Measurements from ENCODE around the gene CALY.
"Not testable (repeated sequence)": the region's sequence is repeated elsewhere in the genome, so short reads cannot be mapped to it uniquely, and the experiment has no call there.

Gene CALY

DNA sequence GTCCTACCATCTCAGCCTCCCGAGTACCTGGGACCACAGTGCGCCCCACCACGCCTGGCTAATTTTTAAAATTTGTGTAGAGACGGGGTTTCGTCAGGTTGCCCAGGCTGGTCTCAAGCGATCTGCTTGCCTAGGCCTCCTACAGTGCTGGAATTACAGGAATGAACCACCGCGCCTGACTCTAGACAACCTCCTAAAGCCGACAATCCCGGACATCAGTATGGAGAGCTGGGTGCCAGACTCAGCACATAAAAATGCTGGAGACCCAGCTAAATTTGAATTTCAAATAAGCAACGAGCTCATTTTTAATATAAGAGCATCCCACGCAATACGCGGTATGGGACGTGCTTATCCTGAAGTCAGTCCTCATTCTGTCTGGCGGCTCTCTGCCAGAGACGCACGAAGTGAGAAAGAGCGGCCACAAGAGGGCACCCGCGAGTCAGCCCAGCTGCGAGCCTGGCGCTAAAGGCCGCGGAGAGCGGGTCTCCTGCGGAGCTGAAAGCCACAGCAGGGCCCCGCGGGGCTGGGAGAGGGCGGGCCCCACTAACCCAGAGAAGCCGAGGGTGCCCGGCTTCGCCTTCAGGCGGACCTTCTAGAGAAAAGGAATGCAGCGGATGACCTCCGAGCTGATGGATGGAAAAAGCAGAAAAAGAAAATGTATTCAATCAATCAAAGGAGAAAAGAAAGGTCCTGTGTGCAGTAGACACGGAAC, 7.0 kb downstream of the CALY start:
- peak; percentile 59 for DNase-seq (ENCODE audit: low read depth, low spot score)

DNA sequence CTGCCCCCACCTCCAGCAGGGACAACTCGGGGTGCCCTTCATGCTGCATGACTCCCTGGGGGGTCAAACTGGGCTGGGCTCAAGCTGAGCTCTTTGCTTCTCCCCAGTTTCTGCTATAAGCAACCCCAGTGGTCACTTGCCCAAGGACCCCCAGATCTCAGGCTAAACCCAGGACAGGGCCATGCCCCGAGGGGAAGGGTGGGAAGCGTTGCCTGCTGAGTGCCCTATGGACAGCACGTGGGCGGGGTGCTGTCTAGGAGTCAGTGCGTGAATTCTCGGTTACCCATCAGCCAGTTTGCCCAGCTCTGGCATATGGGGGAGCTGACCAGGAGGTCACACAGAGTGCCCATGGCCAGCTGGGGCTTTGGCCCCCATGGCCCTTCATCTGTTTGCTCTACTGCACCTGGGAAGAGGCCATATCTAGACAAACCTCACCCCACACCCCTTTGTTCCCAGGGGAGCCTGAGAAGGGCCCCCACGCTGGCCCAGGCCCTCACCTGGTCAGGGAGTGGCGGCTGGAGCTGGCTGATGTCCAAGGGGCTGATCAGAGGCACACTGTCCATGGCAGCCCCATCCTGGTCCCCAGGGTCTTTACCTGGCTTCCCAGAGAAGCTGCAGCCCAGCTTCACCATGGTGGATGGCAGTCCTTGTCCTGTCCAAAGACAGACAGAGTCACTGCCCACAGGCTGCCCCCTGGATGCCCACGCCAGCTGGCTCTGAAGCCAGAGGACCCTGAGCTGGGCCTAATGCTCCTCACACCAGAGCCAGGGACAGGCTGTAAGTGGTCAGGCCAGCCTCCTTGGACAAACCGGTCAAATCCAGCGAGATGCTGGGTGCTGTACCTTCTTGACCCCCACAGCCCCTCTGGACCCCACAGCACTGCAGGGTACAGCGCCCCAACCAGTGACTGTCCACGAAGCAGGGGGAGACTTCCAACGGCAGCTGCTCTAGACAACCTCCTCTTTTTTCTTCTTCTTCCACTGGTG, 8.0 kb downstream of the CALY start:
- no peak for DNase-seq (ENCODE audit: low read depth, low spot score)

DNA sequence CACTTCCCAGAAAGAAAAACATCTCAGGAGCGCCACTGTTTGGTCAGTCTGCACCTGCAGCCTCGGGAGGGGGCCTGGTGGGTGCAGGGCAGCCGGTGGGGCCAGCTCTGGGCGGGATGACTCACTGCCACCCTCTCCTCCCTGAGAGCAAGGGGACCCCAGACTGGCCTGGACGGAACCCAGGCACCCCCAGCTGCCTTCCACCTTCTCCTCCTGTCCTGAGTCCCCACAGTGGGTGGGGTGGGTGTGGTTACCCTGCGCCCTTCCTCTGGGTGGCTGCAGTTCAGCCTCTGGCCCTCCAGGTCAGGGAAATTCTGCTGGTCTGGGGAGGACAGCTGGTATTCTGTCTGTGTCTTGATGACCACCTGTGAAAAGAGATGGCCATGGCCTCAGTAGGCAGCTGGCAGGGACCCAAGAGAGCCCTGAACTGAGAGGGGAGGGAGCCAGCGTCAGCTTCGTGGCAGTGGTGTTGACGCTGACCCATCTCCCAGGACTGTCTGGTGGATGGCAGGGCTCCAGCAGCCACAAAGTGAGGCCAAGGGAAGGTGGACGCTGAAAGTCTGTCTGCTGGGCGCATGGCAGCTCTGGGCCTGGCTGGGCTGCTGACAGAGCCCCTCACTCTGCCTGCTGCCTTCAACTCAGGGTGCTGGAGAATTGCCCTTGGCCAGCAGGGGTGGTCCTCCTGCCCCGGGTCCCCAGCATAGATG, 8.9 kb downstream of the CALY start:
- no peak for DNase-seq (ENCODE audit: low read depth, low spot score)

DNA sequence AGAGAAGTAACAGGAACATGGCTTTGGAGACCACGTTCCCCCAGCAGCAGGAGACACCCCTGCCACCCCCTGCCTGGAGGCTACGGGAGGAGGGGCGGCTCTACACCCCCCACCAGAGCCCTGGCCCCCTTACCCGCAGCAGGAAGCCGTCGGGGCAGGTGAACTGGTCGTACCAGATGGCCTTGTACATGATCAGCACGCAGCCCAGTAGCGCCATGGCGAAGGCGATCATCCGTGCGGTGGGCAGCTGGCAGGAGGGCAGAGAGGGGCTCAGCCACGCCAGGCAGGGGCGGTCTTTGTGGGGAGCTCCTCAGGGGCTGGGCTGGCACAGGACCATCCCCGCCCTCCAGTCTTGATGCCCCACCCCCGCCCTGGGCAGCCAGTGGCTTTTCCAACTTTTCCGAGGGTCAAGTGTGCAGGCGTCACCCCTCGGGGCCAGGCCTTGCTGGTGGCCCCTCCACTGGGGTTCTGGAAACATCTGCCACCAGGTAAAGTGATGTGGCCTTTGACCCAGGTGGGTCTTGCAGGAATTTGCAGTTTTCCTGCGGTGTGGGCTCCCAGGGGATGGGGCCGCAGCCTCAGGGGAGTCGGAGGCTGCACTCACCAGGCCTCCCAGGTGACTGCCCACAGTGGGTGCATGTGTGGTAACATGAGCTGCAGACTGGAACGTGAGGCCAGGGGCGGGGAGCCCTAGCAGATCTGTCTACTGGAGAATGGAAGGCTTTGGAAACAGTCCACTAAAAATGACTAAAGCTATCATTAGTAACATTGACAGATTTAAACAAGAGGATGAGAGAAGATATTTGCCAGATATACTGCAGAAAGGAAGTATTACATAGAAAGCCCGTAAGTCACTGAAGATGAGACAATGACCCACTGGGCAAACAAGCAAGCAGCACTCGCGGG, 9.7 kb downstream of the CALY start:
- no peak for DNase-seq (ENCODE audit: low read depth, low spot score)

DNA sequence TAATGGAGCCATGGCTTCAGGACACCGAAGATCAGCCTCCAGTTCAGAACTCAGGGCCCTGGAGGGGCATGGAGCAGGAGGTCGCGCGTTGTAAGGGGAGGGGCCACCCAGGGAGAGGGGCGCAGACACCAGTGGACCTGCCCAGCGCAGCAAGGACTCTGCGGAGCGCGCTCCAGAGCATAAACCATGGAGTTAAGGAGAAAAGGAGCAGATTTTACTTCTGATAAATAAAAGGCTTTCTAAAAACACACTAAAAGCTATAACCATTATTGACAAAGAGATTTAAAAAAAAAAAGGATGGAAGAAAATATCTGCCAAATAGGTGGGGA, 10.5 kb downstream of the CALY start:
- no peak for DNase-seq (ENCODE audit: low read depth, low spot score)

DNA sequence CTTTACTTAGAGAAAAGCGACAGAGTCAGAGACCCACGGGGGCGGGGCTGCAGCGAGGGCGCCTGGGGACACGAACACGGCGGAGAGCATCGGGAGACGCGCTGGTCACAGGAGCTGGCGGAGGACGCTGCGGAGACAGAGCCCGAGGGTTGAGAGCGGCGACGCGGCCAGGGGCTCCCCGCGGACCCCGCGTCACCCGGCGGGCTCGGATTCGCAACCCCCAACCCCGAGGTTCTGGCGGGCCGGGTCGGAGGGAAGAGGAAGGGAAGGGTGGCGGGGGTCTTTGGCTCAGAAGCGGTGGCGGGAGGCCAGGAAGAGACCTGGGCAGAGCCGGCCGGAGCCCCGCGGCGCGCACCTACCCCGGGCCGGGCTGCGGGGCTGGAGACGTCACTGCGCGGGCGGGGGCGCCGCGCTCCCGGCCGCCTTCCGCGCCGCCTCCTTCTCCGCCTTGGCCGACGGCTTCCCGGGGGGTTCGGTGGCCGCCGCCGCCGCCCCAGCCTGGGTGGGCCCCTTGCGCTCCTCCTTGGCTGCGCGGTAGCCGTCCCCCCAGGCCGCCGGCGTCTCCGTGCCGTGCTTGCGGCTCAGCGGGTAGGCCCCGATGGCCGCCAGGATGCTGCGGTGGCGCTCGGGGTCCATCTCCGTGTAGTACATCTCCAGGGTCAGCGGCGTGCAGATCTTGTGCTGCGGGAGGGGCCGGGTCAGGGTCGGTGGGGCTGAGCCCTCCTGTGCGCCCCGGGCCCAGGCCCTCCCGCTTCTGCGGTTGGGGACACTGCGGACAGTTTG, 11.1 kb downstream of the CALY start:
- no peak for DNase-seq (ENCODE audit: low read depth, low spot score)

DNA sequence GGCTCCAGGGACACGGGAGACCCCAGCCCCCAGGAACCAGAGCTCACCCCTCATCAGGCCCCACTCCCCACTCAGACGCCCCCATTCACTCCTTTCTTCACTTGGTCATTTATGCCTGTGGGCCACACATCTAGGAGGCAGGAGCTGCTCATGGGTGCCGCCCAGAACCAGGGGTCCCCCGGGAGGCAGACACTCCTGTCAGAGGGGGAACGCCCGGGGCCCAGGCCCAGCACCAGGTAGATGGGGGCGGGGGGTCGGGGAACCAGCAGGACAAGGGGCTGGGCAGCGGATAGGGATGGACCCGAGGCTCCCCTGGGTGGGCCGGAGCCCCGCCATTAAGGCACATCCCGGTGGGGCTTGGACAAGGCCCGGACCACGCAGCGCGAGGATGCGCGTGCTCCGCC, 11.8 kb downstream of the CALY start:
- no peak for DNase-seq (ENCODE audit: low read depth, low spot score)

DNA sequence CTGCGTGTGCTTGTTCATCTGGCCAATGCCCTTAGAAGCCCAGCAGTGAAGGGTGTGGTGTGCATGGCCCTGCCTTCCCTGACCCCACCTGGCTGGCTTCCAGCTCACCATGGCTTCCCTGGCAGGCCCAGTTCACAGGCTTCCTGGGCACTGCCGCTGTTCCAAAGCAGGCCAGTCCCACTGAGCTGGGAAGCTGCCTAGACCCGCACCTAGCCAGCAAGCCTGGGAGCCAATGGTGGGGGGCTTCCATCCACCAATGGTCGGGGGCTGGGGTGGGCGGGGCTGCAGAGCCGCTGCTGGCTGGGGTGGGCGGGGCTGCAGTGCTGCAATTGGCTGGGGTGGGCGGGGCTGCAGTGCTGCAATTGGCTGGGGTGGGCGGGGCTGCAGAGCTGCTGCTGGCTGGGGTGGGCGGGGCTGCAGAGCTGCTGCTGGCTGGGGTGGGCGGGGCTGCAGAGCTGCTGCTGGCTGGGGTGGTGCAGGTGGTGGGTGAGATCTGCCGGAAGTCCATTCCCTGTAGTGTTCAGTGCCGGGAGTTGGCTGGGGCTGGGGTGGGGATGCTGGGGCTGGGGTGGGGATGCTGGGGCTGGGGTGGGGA, 12.4 kb downstream of the CALY start:
- DNase-seq (ENCODE audit: low read depth, low spot score): no peak

DNA sequence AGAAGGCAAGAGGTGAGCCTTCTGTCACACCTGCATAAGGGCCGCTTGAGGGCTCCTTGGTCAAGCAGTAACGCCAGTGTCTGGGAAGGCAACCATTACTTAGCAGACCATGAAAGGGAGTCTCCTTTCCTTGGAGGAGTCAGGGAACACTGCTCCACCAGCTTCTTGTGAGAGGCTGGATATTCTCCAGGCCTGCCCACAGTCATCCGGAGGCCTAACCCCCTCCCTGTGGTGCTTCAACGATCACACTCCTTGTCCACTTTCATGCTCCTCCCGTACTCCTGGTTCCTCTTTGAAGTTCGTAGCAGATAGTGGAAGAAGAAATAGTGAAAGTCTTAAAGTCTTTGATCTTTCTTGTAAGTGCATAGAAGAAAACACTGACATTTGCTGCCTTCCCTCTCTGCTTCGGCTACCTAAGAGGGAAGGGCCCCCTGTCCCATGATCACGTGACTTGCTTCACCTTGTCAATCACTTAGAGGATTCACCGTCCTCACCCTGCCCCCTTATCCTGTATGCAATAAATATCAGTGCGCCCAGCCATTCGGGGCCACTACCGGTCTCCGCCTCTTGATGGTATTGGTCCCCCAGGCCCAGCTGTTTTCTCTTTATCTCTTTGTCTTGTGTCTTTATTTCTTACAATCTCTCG, 14.5 kb downstream of the CALY start:
- DNase-seq (ENCODE audit: low read depth, low spot score): not testable (repeated sequence)

DNA sequence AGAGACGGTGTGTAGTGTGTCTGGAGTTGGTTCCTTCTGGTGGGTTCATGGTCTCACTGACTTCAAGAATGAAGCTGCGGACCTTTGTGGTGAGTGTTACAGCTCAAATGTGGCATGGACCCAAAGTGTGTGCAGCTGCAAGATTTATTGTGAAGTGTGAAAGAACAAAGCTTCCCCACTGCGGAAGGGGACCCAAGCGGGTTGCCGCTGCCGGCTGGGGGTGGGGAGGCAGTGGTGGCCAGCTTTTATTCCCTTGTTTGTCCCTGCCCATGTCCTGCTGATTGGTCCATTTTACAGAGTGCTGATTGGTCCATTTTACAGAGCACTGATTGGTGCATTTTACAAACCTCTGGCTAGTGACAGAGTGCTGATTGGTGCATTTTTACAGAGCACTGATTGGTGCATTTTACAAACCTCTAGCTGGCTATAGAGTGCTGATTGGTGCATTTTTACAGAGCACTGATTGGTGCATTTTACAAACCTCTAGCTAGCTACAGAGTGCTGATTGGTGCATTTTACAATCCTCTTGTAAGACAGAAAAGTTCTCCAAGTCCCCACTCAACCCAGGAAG, 15.8 kb downstream of the CALY start:
- not testable (repeated sequence) for DNase-seq (ENCODE audit: low read depth, low spot score)

DNA sequence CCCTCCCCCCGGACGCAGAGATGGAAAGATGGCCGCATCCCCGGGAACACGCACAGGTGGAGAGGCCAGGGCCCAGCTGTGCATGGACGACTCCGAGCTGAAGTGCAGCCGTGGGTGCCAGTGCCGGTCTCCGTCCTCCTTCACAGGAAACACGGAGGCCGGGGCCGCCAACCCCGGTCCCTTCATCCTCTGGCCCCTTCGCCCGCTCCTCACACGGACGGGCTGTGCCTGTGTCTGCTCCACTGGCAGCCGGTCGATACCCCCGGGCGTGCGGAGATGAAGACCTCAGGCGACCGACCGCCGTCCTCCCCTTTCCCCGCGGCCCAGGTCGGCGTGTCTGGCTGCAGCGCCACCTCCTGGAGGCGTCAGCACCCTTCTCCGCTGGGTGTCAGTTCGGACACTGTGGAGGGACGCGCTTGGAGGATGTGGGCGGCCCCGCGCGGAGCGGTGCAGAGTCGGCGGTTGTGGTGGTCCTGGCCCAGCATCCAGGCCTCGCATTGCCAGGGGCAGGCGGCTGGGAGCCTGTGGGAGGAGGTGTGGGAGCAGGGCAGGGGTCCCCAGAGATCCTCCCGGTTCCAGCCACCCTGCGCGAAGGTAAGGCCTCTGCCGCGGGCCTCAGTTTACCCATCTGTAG, 18.1 kb downstream of the CALY start:
- no peak for DNase-seq (ENCODE audit: low read depth, low spot score)

DNA sequence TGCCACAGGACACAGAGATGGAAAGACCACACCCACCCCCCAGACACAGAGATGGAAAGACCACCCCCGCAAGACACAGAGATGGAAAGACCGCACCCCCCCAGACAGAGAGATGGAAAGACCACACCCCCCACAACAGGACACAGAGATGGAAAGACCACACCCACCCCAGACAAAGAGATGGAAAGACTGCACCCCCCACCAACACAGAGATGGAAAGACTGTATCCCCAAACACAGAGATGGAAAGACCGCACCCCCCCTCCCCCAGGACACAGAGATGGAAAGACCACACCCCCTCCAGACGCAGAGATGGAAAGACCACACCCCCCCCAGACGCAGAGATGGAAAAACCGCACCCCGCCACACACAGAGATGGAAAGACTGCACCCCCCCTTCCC, 20.0 kb downstream of the CALY start:
- DNase-seq (ENCODE audit: low read depth, low spot score): no peak

DNA sequence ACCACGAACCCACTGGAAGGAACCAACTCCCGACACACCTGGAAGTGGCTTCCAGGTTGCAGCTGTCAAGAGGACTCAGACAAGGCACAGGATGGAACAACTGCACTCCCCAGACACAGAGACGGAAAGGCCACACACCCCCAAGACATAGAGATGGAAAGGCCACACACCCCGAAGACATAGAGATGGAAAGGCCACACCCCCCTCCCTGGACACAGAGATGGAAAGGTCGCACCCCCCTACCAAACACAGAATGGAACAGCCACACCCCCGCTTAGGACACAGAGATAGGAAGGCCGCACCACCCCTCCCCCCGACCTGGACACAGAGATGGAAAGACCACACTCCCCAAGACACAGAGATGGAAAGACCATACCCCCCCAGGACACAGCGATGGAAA, 20.4 kb downstream of the CALY start:
- no peak for DNase-seq (ENCODE audit: low read depth, low spot score)

DNA sequence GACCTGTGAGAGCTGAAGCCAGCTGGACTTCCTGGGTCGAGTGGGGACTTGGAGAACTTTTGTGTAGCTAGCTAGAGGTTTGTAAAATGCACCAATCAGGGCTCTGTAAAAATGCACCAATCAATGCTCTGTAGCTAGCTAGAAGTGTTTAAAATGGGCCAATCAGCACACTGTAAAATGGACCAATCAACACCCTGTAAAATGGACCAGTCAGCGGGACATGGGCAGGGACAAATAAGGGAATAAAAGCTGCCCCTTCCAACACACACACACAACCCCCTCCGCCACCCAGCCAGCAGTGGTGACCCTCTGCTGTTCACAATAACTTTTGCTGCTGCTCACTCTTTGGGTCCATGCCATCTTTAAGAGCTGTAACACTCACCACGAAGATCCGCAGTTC, 20.8 kb downstream of the CALY start:
- no peak for DNase-seq (ENCODE audit: low read depth, low spot score)

DNA sequence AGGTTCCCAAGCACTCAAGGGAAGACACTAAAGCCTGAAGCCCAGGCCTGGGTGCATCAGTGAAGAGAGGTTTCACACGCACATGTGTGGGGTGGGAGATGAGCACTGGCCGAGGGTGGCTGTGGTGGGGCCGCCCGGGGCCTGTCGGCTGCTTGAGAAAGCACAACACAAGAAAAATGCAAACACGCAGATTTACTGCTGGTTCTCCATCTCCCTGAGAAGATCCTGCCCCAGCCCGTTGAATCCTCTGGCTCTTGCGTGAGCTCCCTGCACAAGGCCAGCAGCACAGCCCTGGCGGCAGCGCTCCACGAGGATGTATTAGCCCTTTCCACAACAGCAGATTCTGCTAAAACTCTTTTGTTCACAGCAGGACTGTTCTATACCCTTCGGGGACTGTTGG, 21.8 kb downstream of the CALY start:
- DNase-seq (ENCODE audit: low read depth, low spot score): no peak

DNA sequence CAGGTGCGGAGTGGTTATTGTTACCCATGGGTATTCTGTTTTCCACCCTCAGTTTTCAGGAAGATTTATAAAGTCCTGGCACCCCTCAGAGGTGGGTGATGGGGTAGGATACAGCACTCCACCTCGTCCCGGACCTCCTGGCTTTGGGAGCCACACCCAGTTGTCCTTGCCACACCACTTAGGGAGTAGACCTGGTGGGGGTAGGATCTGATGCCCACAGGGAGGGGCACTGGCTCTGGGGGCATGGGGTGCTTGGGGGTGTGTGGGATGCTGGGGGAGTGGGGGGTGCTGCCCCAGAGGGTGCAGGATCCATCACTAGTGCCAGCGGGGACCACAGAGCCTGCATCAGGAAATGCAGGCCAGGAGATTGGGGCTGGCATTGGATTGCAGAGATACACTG, 23.5 kb downstream of the CALY start:
- no peak for DNase-seq (ENCODE audit: low read depth, low spot score)

DNA sequence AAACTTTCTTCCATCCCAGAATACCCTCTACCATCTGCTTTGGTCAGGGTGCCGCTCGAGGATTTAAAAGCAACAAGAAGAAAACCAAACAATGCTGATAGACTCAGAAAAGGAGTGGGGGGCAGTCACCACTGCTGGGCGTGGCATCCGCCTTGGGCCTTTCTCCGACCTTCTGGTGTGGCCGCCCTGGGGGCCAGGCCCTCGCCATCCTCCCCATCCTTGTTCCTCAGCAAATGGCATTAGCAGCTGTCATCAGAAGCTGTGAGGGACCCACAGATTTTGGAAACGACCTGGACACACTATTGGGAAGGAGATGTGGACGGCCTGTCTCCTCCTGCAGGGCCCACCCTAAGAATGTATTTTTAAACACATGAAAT, 23.9 kb downstream of the CALY start:
- no peak for DNase-seq (ENCODE audit: low read depth, low spot score)

DNA sequence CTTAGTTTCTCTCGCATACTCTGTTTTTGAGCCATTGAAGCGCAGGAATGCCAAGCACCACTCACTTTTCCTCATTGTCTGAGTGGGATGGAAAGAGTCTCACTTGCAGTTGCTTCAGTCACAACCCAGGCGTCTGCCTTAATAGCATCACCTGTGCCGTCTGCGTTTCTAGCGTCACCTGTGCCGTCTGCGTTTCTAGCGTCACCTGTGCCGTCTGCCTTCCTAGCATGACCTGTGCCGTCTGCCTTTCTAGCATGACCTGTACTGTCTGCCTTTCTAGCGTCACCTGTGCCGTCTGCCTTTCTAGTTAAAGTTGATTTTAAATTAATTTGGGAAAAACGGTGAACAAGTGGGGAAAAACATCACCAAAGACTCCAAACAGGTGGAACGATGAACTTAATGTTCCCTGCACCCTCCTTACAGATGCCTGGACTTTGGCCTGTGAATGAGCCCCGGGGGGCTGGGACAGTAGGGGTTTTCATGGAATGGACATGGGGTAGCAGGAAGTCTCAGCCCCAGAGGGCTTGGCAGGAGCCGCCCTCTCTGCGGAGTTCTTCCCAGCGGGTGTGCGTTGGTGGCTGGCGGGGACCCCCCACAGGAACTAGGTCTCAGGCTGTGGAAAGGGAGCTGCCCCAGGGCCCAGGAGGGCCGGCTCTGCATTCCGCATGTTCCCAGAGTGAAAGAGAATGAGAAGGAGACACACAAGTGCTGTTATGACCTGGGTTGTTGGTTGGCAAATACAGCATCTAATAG, 24.5 kb downstream of the CALY start:
- no peak for DNase-seq (ENCODE audit: low read depth, low spot score)

Measured in brain pericyte (primary cell).